Measurements from ENCODE around the gene SPPL3. TPM values are rescaled to one million over a fixed set of nuclear protein-coding genes. Genes with fewer than 3 reads are reported as not detected.

Gene SPPL3
- total RNA-seq, 1 donor from 2014 or later: 44.1 TPM

DNA sequence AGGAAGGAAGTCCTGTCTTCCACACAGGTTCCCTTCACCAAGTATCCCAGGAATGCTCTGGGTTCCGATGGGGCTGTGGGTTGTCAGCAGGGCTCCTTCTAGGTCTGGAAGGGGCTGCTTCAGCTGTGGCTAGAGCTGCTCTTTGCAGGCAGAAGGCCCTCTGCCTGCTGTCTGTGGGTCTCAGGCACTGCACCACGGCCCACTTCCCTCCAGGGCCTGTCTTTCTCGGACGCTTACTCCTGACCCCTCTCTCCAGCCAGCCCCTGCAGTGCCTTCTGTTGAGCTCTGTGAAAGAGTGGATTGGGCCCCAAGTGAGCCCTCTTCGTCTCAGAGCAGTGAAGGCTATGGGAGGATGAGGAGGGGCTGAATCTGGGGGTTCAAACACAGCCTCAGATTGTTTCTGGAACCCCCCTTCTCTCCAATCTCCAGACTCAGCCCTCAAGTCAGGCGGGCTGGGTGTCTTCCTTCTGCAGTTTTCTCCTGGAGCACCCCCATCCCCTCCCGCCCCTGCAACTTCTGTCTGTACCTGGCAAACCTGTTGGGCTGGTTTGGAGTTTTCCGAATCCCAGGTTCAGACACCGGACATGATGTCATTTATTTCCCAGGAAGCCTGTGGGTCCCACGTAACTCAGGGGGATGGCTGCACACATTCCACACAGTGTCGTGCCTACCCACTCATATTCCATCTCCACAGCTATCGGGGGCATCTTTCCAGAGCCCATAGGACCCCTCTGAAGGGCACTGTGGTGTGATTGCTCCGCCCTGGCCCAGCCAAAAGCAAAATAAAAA is 24.9 kb upstream of the SPPL3 start:
- ATAC-seq (peak; percentile 74), DNase-seq (no peak)
- no peak for TF ChIP-seq CTCF (IDR thresholded peaks at IDR 0.05)
- Histone ChIP-seq H3K36me3 (no peaks in the 10 kb centered on the region), H3K27me3 (no peaks in the 10 kb centered on the region), H3K9me3 (no peaks in the 10 kb centered on the region), H3K4me3 (no peak overlapping the region), H3K27ac (no peak overlapping the region), H3K4me1 (no peaks in the 10 kb centered on the region)
- intact Hi-C loops (cut with DNase I): no loop called here

- ATAC-seq (no peak), DNase-seq (no peak)
- Histone ChIP-seq H3K27ac (no peak overlapping the region), H3K4me3 (no peak overlapping the region), H3K9me3 (no peaks in the 10 kb centered on the region), H3K4me1 (no peaks in the 10 kb centered on the region), H3K36me3 (no peaks in the 10 kb centered on the region), H3K27me3 (no peaks in the 10 kb centered on the region)
- intact Hi-C loops (cut with DNase I): no loop called here
- no peak for TF ChIP-seq CTCF (IDR thresholded peaks at IDR 0.05)
These were observed 21.8 kb upstream of the SPPL3 start for GRCh38 chr12:120925740-120926563.

DNA sequence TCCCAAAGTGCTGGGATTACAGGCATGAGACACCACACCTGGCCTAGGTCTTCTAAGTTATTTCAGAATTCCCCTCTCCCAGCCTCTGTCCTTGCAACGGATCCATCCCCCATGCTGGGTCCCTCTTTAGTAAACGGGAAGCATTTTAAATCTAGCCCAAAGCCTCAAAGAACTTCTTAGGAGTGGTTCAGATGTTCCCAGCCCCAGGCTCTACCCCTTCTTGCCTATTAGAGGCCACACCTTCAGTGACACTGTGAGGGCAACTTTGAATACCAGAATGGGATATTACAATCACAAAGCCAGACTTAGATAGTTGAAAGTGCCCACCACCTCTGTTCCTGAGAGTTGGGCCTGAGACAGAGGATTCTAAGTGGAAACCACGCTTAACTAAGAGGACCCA is 18.1 kb upstream of the SPPL3 start:
- no peak for ATAC-seq
- H3K36me3 ChIP-seq: no peaks in the 10 kb centered on the region
- TF ChIP-seq CTCF (IDR thresholded peaks at IDR 0.05): no peak
- no peak overlapping the region for H3K27ac ChIP-seq
- no peak overlapping the region for H3K4me3 ChIP-seq
- intact Hi-C loops (cut with DNase I): no loop called here
- H3K9me3 ChIP-seq: peaks cover 7% of the 10 kb centered on the region
- DNase-seq: no peak
- no peaks in the 10 kb centered on the region for H3K4me1 ChIP-seq
- H3K27me3 ChIP-seq: no peaks in the 10 kb centered on the region

DNA sequence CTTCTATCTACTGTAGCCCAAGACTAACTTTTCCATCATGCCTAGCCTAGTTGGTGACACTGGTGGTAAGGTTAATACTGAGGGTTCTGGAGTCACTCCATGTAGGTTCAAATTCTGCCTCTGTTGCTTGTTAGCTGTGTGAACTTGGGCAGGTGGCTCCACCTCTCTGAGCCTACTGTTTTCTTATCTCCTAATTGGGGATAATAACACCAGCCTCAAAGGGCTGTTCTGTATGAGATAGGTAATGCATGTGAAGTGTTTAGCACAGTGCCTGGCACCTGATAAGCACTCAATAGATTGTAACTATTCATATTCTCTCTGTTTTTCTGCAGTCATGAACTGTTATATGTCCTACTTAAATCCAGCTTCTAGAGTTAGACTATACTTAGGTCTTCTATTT is 17.5 kb upstream of the SPPL3 start:
- intact Hi-C loops (cut with DNase I): no loop called here
- Histone ChIP-seq H3K36me3 (no peaks in the 10 kb centered on the region), H3K9me3 (peaks cover 7% of the 10 kb centered on the region), H3K27me3 (no peaks in the 10 kb centered on the region), H3K4me1 (no peaks in the 10 kb centered on the region), H3K4me3 (no peak overlapping the region), H3K27ac (no peak overlapping the region)
- TF ChIP-seq CTCF (IDR thresholded peaks at IDR 0.05): no peak
- ATAC-seq (no peak), DNase-seq (no peak)

GRCh38 chr12:120920178-120920577 is 16.0 kb upstream of the SPPL3 start:
- Histone ChIP-seq H3K36me3 (no peaks in the 10 kb centered on the region), H3K27ac (no peak overlapping the region), H3K4me3 (no peak overlapping the region), H3K27me3 (no peaks in the 10 kb centered on the region), H3K9me3 (peaks cover 7% of the 10 kb centered on the region), H3K4me1 (no peaks in the 10 kb centered on the region)
- no peak for TF ChIP-seq CTCF (IDR thresholded peaks at IDR 0.05)
- DNase-seq (no peak), ATAC-seq (peak; percentile 53)
- intact Hi-C loops (cut with DNase I): no loop called here
